Choroid plexus epithelial cell (primary cell): ENCODE data around the gene INSRR.

Experiments used
- DNase-seq: peaks from one replicate; pipeline ENCODE4 v3.0.0-alpha.2; 2010; ENCODE audit warnings: low read depth
- H3K4me3 ChIP-seq: 2 replicates; pipeline ENCODE4 v1.5.1; 2011; ENCODE audit warnings: low read depth, mild to moderate bottlenecking, control low read depth, low read length, moderate library complexity
- TF ChIP-seq, protein P1 (sequence below): conservative IDR thresholded peaks from 2 replicates; pipeline ENCODE4 v1.5.1; 2011; ENCODE audit warnings: low read depth, mild to moderate bottlenecking, control low read depth, inconsistent platforms, low read length, moderate library complexity

Gene INSRR

DNA sequence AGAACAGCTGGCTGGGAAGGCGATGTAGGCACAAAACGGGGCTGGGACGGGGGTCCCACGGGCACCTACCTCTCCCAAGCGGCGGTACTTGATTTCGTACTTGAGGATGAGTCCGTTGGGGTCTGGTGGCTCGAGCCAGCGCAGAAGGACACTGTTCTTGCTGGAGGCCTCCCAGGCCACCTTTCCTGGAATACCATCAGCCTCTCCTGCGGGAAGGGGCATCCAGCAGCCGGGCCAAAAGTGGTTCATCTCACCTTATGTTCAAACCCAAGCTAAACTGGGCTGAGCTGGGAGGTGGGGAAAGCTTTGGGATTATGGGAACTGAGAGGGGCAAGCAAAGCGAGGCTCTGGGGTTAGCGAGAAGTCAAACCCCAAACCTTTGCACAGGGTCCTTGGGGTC lies 14.3 kb downstream of the INSRR start:
- H3K4me3 ChIP-seq: no peak overlapping the region
- DNase-seq: no peak
- TF ChIP-seq, protein P1, sequence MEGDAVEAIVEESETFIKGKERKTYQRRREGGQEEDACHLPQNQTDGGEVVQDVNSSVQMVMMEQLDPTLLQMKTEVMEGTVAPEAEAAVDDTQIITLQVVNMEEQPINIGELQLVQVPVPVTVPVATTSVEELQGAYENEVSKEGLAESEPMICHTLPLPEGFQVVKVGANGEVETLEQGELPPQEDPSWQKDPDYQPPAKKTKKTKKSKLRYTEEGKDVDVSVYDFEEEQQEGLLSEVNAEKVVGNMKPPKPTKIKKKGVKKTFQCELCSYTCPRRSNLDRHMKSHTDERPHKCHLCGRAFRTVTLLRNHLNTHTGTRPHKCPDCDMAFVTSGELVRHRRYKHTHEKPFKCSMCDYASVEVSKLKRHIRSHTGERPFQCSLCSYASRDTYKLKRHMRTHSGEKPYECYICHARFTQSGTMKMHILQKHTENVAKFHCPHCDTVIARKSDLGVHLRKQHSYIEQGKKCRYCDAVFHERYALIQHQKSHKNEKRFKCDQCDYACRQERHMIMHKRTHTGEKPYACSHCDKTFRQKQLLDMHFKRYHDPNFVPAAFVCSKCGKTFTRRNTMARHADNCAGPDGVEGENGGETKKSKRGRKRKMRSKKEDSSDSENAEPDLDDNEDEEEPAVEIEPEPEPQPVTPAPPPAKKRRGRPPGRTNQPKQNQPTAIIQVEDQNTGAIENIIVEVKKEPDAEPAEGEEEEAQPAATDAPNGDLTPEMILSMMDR: no peak

DNA sequence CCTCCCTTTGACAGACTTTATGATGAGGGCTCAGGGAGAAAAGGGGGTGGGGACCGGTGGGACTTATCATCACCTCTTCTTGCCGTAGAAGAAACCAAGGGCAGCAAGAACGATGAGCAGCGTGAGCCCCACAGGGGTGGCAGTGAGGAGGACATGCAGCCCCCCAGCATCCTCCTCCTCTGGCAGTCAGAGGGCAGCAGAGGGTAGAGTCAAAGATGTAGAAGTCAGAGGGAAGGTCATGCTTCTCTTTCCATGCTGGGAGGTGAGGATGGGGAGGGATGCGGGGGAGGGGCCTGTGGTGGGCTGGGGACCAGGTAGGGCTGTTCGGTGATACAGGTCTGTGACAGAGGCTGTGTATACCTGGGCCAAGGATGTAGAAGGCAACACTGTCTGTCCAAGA lies 14.8 kb downstream of the INSRR start:
- no peak overlapping the region for H3K4me3 ChIP-seq
- TF ChIP-seq, protein P1: no peak
- no peak for DNase-seq

DNA sequence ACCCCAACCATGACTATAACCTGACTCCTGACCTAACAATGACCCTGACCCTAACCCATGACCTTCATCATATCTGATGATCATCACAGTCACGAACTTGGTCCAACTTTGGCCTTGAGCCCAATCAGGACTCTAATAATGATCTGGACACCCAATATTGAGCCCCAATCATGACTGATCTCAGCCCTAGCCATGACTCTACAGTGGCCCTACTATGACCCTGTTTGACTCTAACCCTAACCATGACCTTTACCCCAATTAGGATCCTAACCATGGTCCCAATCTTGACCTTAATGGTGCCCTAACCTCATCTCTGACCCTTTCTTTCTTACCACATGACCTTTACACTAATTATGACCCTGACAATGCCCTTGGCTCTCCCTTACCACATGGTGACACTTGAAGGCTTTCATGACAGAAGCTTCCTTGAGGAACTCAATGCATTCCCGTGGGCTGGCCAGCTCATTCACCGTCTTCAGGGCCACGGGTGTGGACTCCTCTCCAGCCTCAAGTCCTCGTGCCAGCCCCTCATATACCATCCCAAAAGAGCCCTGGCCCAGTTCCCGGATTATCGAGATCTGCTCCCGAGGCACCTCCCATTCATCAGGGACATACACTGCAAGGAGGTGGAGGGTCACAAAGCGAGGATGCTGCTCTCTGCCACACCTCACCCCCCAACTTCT lies 16.2 kb downstream of the INSRR start:
- H3K4me3 ChIP-seq: no peak overlapping the region
- DNase-seq: no peak
- TF ChIP-seq, protein P1: no peak

DNA sequence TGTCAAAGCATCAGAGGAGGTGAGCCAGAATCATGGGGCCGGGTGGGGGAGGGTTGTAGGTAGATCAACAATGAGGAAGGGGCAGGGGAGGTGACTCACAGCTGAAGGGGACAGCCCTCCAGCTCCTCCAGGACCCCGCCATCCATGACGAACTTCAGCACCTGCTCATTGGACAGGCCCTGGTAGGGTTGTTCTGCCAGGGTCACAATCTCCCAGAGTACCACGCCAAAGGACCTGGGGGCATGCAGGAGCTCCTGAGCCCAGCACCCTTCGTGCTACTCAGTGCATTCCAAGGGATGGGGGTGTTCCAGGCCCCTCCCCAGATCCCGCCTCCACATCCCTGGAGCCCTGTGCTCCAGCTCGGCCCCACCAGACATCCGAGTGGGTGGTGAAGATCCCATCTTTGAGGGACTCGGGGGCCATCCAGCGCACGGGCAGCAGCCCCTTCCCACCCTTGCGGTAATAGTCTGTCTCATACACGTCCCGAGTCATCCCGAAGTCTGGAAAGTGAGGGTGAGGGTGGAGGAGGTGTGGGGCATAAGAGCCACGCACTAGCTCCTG lies 17.5 kb downstream of the INSRR start:
- no peak for DNase-seq
- H3K4me3 ChIP-seq: no peak overlapping the region
- TF ChIP-seq, protein P1: no peak

DNA sequence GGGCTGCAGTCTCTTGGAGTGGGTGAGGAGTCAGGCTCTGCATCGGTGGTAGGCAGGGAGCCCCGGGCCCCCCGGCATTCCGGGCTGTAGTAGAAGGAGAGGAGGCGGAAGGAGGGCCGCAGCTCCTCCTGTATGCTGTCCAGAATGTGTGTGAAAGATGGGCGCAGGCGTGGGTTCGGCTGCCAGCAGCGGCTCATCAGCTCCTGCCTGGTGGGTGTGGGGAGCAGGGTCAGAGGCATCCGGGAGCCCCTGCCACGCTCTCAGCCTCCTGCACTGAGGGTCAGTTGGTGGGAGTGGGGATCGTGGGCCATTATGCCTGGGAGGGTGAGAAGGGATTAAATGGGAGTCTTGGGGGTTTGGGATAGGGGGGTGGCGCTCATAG lies 18.0 kb downstream of the INSRR start:
- TF ChIP-seq, protein P1: no peak
- DNase-seq: no peak

DNA sequence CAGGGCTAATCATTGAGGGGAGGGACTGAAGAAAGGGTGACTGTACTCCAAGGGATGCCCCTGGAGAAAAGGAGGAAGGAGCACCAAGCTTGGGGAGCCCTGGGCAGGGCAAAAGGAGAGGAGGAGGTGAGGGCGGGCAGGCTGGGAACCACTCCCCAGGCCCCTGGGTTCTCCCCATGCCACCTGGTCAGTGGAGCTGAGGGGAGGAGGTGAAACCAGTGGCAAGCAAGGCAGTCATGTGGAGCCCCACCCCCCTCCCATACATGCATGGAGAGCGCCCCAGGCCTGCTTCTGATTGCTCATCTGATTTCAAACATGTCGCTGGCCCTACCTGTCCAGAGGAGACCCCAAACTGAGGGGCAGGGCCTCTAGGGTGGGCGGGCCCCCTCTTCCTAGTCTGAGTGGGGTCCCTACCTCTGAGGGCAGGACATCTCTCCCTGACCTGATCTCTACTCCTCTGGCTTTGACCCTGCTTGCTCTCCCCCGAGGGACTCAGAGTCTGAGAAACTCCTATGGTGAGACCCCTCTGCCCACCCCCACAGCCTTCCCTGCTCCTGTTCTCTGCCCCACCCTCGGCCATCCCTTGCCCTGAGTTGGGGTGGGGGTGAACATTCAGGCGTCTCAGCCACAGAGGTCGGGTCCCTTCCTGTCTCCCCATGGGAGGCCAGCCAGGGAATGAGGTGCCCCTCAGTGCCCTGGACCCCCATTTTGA lies 18.6 kb downstream of the INSRR start:
- no peak overlapping the region for H3K4me3 ChIP-seq
- TF ChIP-seq, protein P1: no peak
- DNase-seq: no peak

More for the DNA sequence above, 18.0 kb downstream of the INSRR start:
- no peak overlapping the region for H3K4me3 ChIP-seq
